Ectodermal cell (in vitro differentiated cells): Measurements from ENCODE around the gene EIF4G2.

Source experiments
- H3K27ac ChIP-seq: 2 replicates; pipeline ENCODE4 v1.7.0; 2013; ENCODE audit warnings: mild to moderate bottlenecking, low read depth, low read length; ENCODE audit not compliant: insufficient read depth, poor library complexity, severe bottlenecking
- H3K27me3 ChIP-seq: 2 replicates; pipeline ENCODE4 v1.7.0; 2013; ENCODE audit warnings: mild to moderate bottlenecking, low read length; ENCODE audit not compliant: insufficient read depth, control insufficient read depth, poor library complexity, severe bottlenecking
- H3K36me3 ChIP-seq: one replicate; pipeline ENCODE4 v1.7.0; 2013; ENCODE audit warnings: low read length; ENCODE audit not compliant: control insufficient read depth, insufficient read depth
- H3K4me1 ChIP-seq: one replicate; pipeline ENCODE4 v1.7.0; 2013; ENCODE audit warnings: low read length; ENCODE audit not compliant: control insufficient read depth, insufficient read depth
- H3K4me3 ChIP-seq: 2 replicates; pipeline ENCODE4 v1.7.0; 2013; ENCODE audit warnings: low read depth, low read length, control low read depth; ENCODE audit not compliant: insufficient read depth
- H3K9me3 ChIP-seq: 2 replicates; pipeline ENCODE4 v1.7.0; 2013; ENCODE audit warnings: mild to moderate bottlenecking, low read length, moderate library complexity; ENCODE audit not compliant: control insufficient read depth
- WGBS, 2 experiments: methylation state at CpG; one replicate each; pipeline ENCODE4 v1.1.7; 2013; ENCODE audit warnings: missing lambda C conversion rate in 2 of 2; 5-methylcytosine and 5-hydroxymethylcytosine counted together

EIF4G2 gene

GRCh38 chr11:10796191-10796590 lies 12.5 kb downstream of the EIF4G2 start:
- Histone ChIP-seq H3K27me3 (peaks cover 6% of the 10 kb centered on the region), H3K4me3 (no peak overlapping the region), H3K27ac (no peak overlapping the region), H3K36me3 (peaks cover 48% of the 10 kb centered on the region), H3K4me1 (no peaks in the 10 kb centered on the region), H3K9me3 (no peaks in the 10 kb centered on the region)
- WGBS, 2 experiments: 90 to 95% methylated on average over 2 of the region's 2 CpGs

- H3K27me3 ChIP-seq: peaks cover 6% of the 10 kb centered on the region
- no peak overlapping the region for H3K4me3 ChIP-seq
- WGBS, 2 experiments: 88 to 92% methylated on average over 8 to 11 of the region's 11 CpGs
- no peak overlapping the region for H3K27ac ChIP-seq
- peaks cover under 1% of the 10 kb centered on the region for H3K4me1 ChIP-seq
- H3K36me3 ChIP-seq: peaks cover 24% of the 10 kb centered on the region
- no peaks in the 10 kb centered on the region for H3K9me3 ChIP-seq
Observed at GRCh38 chr11:10793470-10794255, 15.1 kb downstream of the EIF4G2 start.

- no peak overlapping the region for H3K27ac ChIP-seq
- H3K36me3 ChIP-seq: peaks cover 13% of the 10 kb centered on the region
- 18% methylated on average over 24 of the region's 24 CpGs for WGBS, 2 experiments
- H3K4me3 ChIP-seq: no peak overlapping the region
- H3K4me1 ChIP-seq: peaks cover 3% of the 10 kb centered on the region
- peaks cover 6% of the 10 kb centered on the region for H3K27me3 ChIP-seq
- H3K9me3 ChIP-seq: no peaks in the 10 kb centered on the region
Observed at GRCh38 chr11:10792385-10793068, 16.2 kb downstream of the EIF4G2 start.

- H3K27ac ChIP-seq: no peak overlapping the region
- no peaks in the 10 kb centered on the region for H3K36me3 ChIP-seq
- H3K4me1 ChIP-seq: peaks cover 17% of the 10 kb centered on the region
- no peak overlapping the region for H3K4me3 ChIP-seq
- 96 to 97% methylated on average over 5 of the region's 5 CpGs for WGBS, 2 experiments
- H3K27me3 ChIP-seq: no peaks in the 10 kb centered on the region
- no peaks in the 10 kb centered on the region for H3K9me3 ChIP-seq
Observed at GRCh38 chr11:10786451-10786850, 22.3 kb downstream of the EIF4G2 start.

- Histone ChIP-seq H3K9me3 (no peaks in the 10 kb centered on the region), H3K4me1 (peaks cover 17% of the 10 kb centered on the region), H3K36me3 (no peaks in the 10 kb centered on the region), H3K27me3 (no peaks in the 10 kb centered on the region), H3K27ac (no peak overlapping the region), H3K4me3 (no peak overlapping the region)
- 49 to 54% methylated on average over 4 of the region's 4 CpGs for WGBS, 2 experiments
Observed at GRCh38 chr11:10785146-10785474, 23.6 kb downstream of the EIF4G2 start.

GRCh38 chr11:10784232-10785145 lies 24.2 kb downstream of the EIF4G2 start:
- 41 to 49% methylated on average over 9 to 10 of the region's 10 CpGs for WGBS, 2 experiments
- Histone ChIP-seq H3K36me3 (no peaks in the 10 kb centered on the region), H3K4me3 (no peak overlapping the region), H3K9me3 (no peaks in the 10 kb centered on the region), H3K27me3 (no peaks in the 10 kb centered on the region), H3K4me1 (peaks cover 17% of the 10 kb centered on the region), H3K27ac (peak overlapping the region; percentile 57)

- Histone ChIP-seq H3K27me3 (no peaks in the 10 kb centered on the region), H3K4me1 (peaks cover 9% of the 10 kb centered on the region), H3K4me3 (no peak overlapping the region), H3K36me3 (peaks cover 17% of the 10 kb centered on the region), H3K9me3 (no peaks in the 10 kb centered on the region), H3K27ac (no peak overlapping the region)
- 95 to 96% methylated on average over 2 of the region's 2 CpGs for WGBS, 2 experiments
Observed at GRCh38 chr11:10780040-10780439, 28.7 kb downstream of the EIF4G2 start.

GRCh38 chr11:10779086-10779485 lies 29.6 kb downstream of the EIF4G2 start:
- Histone ChIP-seq H3K4me3 (no peak overlapping the region), H3K4me1 (no peaks in the 10 kb centered on the region), H3K27ac (no peak overlapping the region), H3K9me3 (no peaks in the 10 kb centered on the region), H3K27me3 (no peaks in the 10 kb centered on the region), H3K36me3 (peaks cover 23% of the 10 kb centered on the region)
- 86 to 95% methylated on average over 1 of the region's 1 CpG for WGBS, 2 experiments

- no peaks in the 10 kb centered on the region for H3K4me1 ChIP-seq
- WGBS, 2 experiments: 93 to 94% methylated on average over 13 of the region's 13 CpGs
- no peak overlapping the region for H3K4me3 ChIP-seq
- no peaks in the 10 kb centered on the region for H3K9me3 ChIP-seq
- no peaks in the 10 kb centered on the region for H3K27me3 ChIP-seq
- peaks cover 28% of the 10 kb centered on the region for H3K36me3 ChIP-seq
- H3K27ac ChIP-seq: no peak overlapping the region
Observed at GRCh38 chr11:10778217-10778970, 30.3 kb downstream of the EIF4G2 start.
